ENCODE results near the gene USF2.

The USF2 gene

GRCh38 chr19:35246466-35247092 is 22.2 kb upstream of the USF2 start:
- no peak for DNase-seq

- no peak for DNase-seq
These were observed 21.0 kb upstream of the USF2 start for GRCh38 chr19:35247526-35248309.

DNA sequence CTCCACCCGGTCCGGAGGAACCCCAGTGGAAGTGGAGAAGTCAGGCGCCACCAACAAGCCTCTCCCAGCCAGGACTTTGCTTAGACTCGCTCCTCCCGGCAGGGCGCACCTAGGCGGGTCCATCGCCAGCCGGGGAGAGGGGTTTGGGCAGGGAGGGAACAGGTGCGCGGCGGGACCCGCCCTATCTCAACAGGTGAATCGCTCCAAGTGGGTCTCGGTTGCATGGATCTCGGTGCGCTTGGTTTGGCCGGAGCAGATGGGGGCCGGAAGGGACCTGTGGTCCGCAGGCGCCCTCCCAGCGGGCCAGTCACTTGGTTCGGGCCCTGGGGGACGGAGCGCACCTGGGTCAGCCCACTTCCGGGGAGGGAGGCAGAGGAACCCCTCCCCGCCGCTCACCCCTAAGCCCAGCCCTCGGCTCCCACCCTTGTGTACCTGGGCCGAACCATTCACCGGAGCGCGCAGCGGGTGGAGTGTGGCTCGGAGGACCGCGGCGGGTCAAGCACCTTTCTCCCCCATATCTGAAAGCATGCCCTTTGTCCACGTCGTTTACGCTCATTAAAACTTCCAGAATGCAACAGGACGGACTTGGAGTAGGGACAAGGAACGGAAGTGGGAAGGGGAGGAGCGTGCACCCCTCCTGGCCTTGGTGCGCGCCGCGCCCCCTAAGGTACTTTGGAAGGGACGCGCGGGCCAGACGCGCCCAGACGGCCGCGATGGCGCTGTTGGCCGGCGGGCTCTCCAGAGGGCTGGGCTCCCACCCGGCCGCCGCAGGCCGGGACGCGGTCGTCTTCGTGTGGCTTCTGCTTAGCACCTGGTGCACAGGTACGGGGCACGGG is 20.2 kb upstream of the USF2 start, which contains the start of gene LSR:
Gene LSR (plus strand): TSS at position 693 of the 836 bp plus-strand sequence. CDS start 21 bp downstream, at position 714.
- no peak for DNase-seq

- no peak for DNase-seq
These were observed 19.5 kb upstream of the USF2 start for GRCh38 chr19:35249146-35249847.

DNA sequence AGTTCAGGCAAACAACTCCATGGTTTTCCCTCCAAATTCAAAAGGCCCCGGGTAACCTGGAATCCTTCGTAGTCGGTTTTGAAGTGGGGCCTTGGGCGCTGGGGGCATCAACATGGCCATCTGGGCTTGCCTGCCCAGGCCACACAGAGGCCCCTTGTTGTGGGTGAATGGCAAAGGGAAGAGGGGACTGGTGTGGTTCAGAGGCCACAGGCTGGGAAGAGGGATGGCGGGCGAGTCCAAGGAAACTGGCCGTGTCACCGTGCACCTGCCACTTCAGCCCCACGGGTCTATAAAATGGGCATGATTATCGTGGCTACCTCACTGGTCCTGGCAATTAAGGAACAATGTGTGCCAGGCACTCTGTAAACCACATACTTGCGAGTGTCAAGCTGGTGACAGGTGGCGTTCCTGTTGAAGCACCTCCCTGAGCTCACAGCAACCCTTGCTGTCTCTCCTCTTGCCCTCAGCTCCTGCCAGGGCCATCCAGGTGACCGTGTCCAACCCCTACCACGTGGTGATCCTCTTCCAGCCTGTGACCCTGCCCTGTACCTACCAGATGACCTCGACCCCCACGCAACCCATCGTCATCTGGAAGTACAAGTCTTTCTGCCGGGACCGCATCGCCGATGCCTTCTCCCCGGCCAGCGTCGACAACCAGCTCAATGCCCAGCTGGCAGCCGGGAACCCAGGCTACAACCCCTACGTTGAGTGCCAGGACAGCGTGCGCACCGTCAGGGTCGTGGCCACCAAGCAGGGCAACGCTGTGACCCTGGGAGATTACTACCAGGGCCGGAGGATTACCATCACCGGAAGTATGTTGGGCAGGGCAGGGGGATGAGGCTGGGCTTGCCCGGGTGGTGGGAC is 18.7 kb upstream of the USF2 start:
- no peak for DNase-seq

DNA sequence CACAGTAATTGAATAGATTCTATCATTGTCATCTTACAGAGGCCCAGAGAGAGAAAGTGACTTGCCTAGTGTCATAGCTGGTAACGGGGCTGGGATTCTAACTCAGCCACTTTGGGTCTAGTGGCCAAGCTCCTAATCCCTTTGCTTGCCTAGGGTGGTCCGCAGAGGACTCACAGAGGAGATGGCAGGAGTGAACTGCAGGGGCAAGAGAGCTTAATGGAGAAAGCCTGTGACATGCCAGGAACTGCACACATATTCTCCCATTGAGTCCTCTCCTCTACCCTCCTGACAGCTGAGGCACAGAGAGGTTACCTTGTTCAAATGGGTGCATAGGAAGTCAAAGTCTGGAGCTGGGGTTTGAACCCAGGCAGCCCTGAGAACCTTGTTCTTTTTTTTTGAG is 17.3 kb upstream of the USF2 start:
- no peak for DNase-seq

GRCh38 chr19:35253316-35254286 is 15.2 kb upstream of the USF2 start:
- no peak for DNase-seq

- DNase-seq, result no peak
These were observed 14.1 kb upstream of the USF2 start for GRCh38 chr19:35254341-35255297.

- no peak for DNase-seq
These were observed 12.2 kb upstream of the USF2 start for GRCh38 chr19:35256566-35256965.

DNA sequence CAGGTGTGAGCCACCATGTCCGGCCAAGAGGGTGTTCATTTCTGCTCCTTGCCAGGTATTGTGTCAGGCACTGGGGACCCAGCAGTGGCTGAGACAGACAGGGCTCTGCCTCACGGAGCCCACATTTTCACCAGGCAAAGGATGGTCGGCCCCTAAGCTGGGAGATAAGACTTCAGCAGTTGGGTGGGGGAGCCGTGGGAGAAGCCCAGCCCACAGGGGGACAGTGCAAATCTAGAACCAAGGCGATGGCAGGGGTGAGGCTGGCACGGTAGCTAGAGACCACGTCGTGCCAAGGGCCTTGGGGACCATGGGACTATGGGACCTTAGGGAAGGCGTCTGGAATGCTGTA is 11.7 kb upstream of the USF2 start:
- no peak for DNase-seq

DNA sequence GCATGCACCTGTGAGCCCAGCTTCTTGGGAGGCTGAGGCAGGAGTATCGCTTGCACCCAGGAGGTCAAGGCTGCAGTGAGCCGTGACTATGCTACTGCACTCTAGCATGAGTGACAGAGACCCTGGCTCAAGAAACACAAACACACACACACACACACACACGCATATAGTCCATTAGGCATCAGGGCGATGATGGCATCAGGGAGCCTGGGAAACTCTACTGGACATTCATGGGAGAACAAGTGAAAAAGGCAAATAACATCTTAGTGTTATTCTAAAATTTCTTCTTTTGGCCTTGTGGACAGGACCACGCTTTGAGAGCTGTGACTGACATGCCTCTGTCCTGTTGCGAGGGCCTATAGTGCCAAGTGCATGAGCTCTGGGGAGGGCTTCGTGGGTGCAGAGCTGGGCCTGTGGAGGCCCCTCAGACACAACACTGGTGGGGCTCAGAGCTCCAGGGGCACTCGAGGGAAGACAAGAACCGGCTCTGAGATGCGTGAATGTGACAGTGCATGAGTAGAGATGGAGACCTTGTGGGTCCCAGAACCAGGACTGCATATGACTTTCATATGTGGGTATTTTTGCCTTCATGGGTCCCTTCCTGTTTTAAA is 8.0 kb upstream of the USF2 start:
- no peak for DNase-seq

DNA sequence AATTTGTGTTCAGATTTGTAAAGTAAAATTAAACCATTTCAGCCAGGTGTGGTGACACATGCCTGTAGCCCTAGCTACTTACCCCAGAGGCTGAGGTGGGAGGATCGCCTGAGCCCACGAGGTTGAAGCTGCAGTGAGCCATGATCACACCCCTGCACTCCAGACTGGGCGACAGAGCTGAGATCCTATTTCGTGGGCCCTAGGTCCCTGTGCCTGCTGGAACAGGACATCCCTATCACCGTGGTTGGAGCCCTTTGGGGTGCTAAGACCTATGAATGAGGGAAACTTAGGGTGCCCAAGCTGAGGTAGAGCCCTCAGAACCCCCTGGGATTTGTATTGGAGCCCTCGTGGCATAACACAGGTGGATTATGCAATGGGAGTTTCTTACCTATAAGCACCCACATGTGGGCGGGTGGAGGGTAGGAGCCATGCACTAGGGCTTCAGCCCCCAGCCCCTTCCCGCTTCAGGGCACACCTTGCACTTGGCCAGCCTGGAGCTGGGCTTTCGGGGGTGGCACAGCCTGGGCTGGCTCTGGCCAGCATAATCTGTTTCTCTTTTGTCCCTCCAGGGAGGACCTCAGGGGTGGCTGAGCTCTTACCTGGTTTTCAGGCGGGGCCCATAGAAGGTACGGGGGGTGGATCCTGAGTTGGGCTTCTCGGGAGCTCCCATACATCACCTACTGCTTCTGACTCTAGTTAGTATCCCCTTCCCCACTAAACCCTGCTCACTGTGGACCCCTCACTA is 7.2 kb upstream of the USF2 start:
- DNase-seq, result no peak

DNA sequence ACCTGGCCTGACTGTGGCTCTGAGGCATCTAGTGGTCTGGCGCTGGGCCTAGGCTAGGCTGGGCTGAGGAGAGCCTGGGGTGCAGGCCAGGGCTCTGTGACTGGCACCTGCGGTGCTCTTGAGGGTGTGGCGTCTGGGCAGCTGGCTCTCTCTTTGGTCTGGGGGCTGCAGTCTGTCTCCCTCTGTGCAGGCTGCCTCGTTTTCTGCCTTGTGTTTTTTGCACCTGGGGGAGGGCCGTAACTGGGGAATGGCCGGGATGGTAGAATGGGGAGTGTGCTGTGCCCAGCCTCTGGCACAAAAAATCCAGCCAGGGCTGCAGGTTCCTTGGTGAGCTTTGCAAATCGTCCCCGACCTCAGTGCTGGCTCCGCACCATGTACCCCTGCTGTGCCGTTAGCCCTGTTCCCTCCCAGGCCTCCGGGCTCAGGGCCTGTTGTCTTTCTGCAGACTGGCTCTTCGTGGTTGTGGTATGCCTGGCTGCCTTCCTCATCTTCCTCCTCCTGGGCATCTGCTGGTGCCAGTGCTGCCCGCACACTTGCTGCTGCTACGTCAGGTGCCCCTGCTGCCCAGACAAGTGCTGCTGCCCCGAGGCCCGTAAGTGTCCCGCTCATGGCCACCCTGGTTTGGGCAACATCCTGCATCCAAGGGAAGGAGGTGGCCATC is 6.5 kb upstream of the USF2 start:
- no peak for DNase-seq

GRCh38 chr19:35264268-35265125 is 4.3 kb upstream of the USF2 start:
- no peak for DNase-seq

GRCh38 chr19:35265126-35265899 is 3.4 kb upstream of the USF2 start:
- no peak for DNase-seq

All from left hindlimb (tissue), 1 donor.